HL-60 (cell line): ENCODE data around the gene NRXN3.

Experiments
- GABPA ChIP-seq: IDR thresholded peaks from 2 replicates; pipeline ENCODE4 v1.6.1; 2012; ENCODE audit warnings: low read depth
- POLR2AphosphoS5 ChIP-seq: IDR thresholded peaks from 2 replicates; pipeline ENCODE4 v1.6.1; 2012; ENCODE audit warnings: low read depth
- REST ChIP-seq: IDR thresholded peaks from 2 replicates; pipeline ENCODE4 v1.6.1; 2012; ENCODE audit warnings: low read depth; ENCODE audit not compliant: insufficient replicate concordance
- SPI1 ChIP-seq: IDR thresholded peaks from 2 replicates; pipeline ENCODE4 v1.6.1; 2012; ENCODE audit warnings: low read depth, mild to moderate bottlenecking, borderline replicate concordance
- TF ChIP-seq, protein P1 (sequence below): IDR thresholded peaks from one replicate; pipeline ENCODE4 v1.5.1; 2011; ENCODE audit warnings: low read length, control low read depth, inconsistent platforms; ENCODE audit not compliant: insufficient read depth

GRCh38 chr14:79502751-79503148, 1332.6 kb downstream of the NRXN3 start:
- TF ChIP-seq, protein P1, sequence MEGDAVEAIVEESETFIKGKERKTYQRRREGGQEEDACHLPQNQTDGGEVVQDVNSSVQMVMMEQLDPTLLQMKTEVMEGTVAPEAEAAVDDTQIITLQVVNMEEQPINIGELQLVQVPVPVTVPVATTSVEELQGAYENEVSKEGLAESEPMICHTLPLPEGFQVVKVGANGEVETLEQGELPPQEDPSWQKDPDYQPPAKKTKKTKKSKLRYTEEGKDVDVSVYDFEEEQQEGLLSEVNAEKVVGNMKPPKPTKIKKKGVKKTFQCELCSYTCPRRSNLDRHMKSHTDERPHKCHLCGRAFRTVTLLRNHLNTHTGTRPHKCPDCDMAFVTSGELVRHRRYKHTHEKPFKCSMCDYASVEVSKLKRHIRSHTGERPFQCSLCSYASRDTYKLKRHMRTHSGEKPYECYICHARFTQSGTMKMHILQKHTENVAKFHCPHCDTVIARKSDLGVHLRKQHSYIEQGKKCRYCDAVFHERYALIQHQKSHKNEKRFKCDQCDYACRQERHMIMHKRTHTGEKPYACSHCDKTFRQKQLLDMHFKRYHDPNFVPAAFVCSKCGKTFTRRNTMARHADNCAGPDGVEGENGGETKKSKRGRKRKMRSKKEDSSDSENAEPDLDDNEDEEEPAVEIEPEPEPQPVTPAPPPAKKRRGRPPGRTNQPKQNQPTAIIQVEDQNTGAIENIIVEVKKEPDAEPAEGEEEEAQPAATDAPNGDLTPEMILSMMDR: no peak
- TF ChIP-seq GABPA: no peak
- no peak for TF ChIP-seq POLR2AphosphoS5
- no peak for TF ChIP-seq REST
- no peak for TF ChIP-seq SPI1
